K562 (cell line): Measurements from ENCODE around the gene DIS3L2. TPM values are rescaled to one million over a fixed set of nuclear protein-coding genes. Genes with fewer than 3 reads are reported as not detected.

ENCODE experiments used
- ATAC-seq: fragments of 200-7000 bp; cut with Tn5 transposase; 3 replicates; pipeline ENCODE4 v1.9.1; 2020; ENCODE audit warnings: moderate library complexity
- BruUV-seq: library from RNA; stranded (reverse); fragments of 400-500 nt; replicated peaks from 2 replicates; lab custom pipeline; 2021; lab: Mats Ljungman, UMichigan
- CTCF ChIA-PET: fragments of 300-600 bp; formaldehyde crosslinking; extraction: SDS; loops from one replicate; lab custom pipeline; 2021; ENCODE audit warnings: low intra/inter-chr PET ratio; lab: Yijun Ruan, JAX
- POLR2A ChIA-PET: fragments of 300-600, 350-650 bp; sonication (Branson Sonifier 250); formaldehyde crosslinking; extraction: SDS; loops from one replicate; lab custom pipeline; 2021; ENCODE audit warnings: antibody characterized with exemption, inconsistent platforms; lab: Yijun Ruan, JAX
- DNase-seq, 4 experiments: peaks; one replicate each; pipeline versions ENCODE4 v3.0.0 to v3.0.0-alpha.2; 2011 to 2018; ENCODE audit warnings: low spot score in 3 of 4, mixed read lengths in 3 of 4; ENCODE audit errors: extremely low read depth in 1 of 4
- FAIRE-seq: peaks from 2 replicates; lab custom pipeline; 2011; peaks lifted over from hg19 to GRCh38; lab: Jason Lieb, UNC
- H2AFZ ChIP-seq: 2 replicates; pipeline ENCODE4 v1.6.0; 2011; ENCODE audit warnings: low read depth, low read length, control low read depth, inconsistent platforms
- H3K27ac ChIP-seq: fragments of 200-600 bp; 3 replicates; pipeline ENCODE4 v1.8.0; 2011; ENCODE audit warnings: low read depth, mild to moderate bottlenecking, control low read depth, inconsistent platforms, low read length, moderate library complexity, mixed read lengths; ENCODE audit errors: extremely low read depth
- H3K27me3 ChIP-seq, 2 experiments: fragments of 300-600 bp in 1 of 2; 2 replicates in 1 of 2; 3 replicates in 1 of 2; pipeline versions ENCODE4 v1.6.0 to v1.8.0; 2011; ENCODE audit warnings: inconsistent platforms in 2 of 2, low read length in 2 of 2, mild to moderate bottlenecking in 1 of 2, mixed read lengths in 1 of 2, moderate library complexity in 1 of 2; ENCODE audit not compliant: control insufficient read depth in 2 of 2, insufficient read depth in 2 of 2
- H3K36me3 ChIP-seq: fragments of 300-600 bp; 3 replicates; pipeline ENCODE4 v1.8.0; 2011; ENCODE audit warnings: mild to moderate bottlenecking, low read length, inconsistent platforms; ENCODE audit not compliant: control insufficient read depth, insufficient read depth
- H3K4me1 ChIP-seq, 2 experiments: fragments of 200-600 bp in 1 of 2; replicated peaks in 1 of 2; 2 replicates in 1 of 2; 3 replicates in 1 of 2; pipeline versions ENCODE4 v1.5.1 to v1.8.0; 2011; ENCODE audit warnings: inconsistent platforms in 2 of 2, low read length in 2 of 2, mild to moderate bottlenecking in 1 of 2, mixed read lengths in 1 of 2, moderate library complexity in 1 of 2; ENCODE audit not compliant: control insufficient read depth in 2 of 2, insufficient read depth in 2 of 2
- H3K4me2 ChIP-seq: 2 replicates; pipeline ENCODE4 v1.6.1; 2011; ENCODE audit warnings: low read length, control low read depth, inconsistent platforms, mixed read lengths; ENCODE audit not compliant: insufficient read depth
- H3K4me3 ChIP-seq: fragments of 200-600 bp; sonication (generic), shearing (Covaris generic); 2 replicates; pipeline ENCODE4 v1.5.1; 2016; ENCODE audit warnings: control low read depth, inconsistent platforms
- H3K79me2 ChIP-seq: fragments of 200-600 bp; 3 replicates; pipeline ENCODE4 v1.8.0; 2011; ENCODE audit warnings: low read length, inconsistent platforms; ENCODE audit not compliant: control insufficient read depth, insufficient read depth
- H3K9ac ChIP-seq, 2 experiments: 2 replicates each; pipeline versions ENCODE4 v1.6.0 to v1.6.1; 2011; ENCODE audit warnings: low read depth in 2 of 2, low read length in 2 of 2, control low read depth in 1 of 2, inconsistent platforms in 1 of 2, mild to moderate bottlenecking in 1 of 2, mixed read lengths in 1 of 2; ENCODE audit not compliant: insufficient read depth in 1 of 2
- H3K9me1 ChIP-seq: one replicate; pipeline ENCODE4 v1.6.0; 2011; ENCODE audit warnings: inconsistent platforms, mild to moderate bottlenecking, low read length, moderate library complexity; ENCODE audit not compliant: control insufficient read depth, insufficient read depth
- H3K9me3 ChIP-seq: replicated peaks from 2 replicates; pipeline ENCODE4 v1.5.1; 2011; ENCODE audit warnings: low read depth, low read length, inconsistent platforms; ENCODE audit not compliant: control insufficient read depth, insufficient read depth
- H4K20me1 ChIP-seq: replicated peaks from 2 replicates; pipeline ENCODE4 v1.6.1; 2011; ENCODE audit warnings: low read length, inconsistent platforms, mixed read lengths; ENCODE audit not compliant: control insufficient read depth, insufficient read depth
- GTF2E2 ChIP-seq: fragments of 200-800 bp; sonication (Bioruptor generic); IDR thresholded peaks from 2 replicates; pipeline ENCODE4 v1.6.1; 2016; ENCODE audit warnings: missing genetic modification characterization, missing compliant biosample characterization
- POLR2AphosphoS5 ChIP-seq: IDR thresholded peaks from 2 replicates; pipeline ENCODE4 v1.6.1; 2011; ENCODE audit warnings: mild to moderate bottlenecking, low read depth, low read length, moderate library complexity; ENCODE audit not compliant: control insufficient read depth, insufficient read depth
- SMC3 ChIP-seq: conservative IDR thresholded peaks from 2 replicates; pipeline ENCODE4 v1.6.1; 2011; ENCODE audit warnings: low read depth, low read length, improper control_type of control experiment; ENCODE audit not compliant: insufficient read depth
- ZNF12 ChIP-seq: sonication (generic); formaldehyde crosslinking; IDR thresholded peaks from 2 replicates; pipeline ENCODE4 v1.4.0; 2020; ENCODE audit warnings: mild to moderate bottlenecking, missing genetic modification reagents
- ZNF239 ChIP-seq: fragments of 250-450 bp; sonication (Bioruptor Pico); IDR thresholded peaks from 2 replicates; pipeline ENCODE4 v1.4.0; 2020; ENCODE audit warnings: mild to moderate bottlenecking
- WGBS: fragments of 100-300 bp; shearing (Covaris generic); methylation state at CpG from one replicate; pipeline ENCODE4 v1.1.6; 2016; ENCODE audit warnings: low coverage, mixed read lengths; ENCODE audit not compliant: insufficient coverage; ENCODE audit errors: missing lambda C conversion rate; 5-methylcytosine and 5-hydroxymethylcytosine counted together
- in situ Hi-C: fragments of 300-500 bp; cut with MboI; formaldehyde crosslinking; loops from 4 replicates; pipeline ENCODE4 v1.15.0; 2018; ENCODE audit warnings: inconsistent platforms, mixed read lengths
- intact Hi-C: fragments of 100-400 bp; cut with micrococcal nuclease; formaldehyde crosslinking; loops from 2 replicates; pipeline ENCODE4 v1.14.2; 2022
- polyA plus RNA-seq, 8 experiments: library from polyadenylated mRNA; depleted of rRNA in 4 of 8; stranded (reverse) in 5 of 8; unstranded in 3 of 8; fragments of >200 nt; fragmentation: Nextera tagmentation in 2 of 8; fragmentation: Illumina TruSeq in 1 of 8; extraction: Ambion mirVana in 2 of 8; extraction: Trizol in 1 of 8; gene quantifications; 2 replicates each; pipeline versions ENCODE4 v1.2.1 to v1.2.3, GENCODE V29; 2011 to 2014; ENCODE audit warnings: inconsistent platforms in 1 of 8, missing spikeins in 1 of 8
- total RNA-seq, 7 experiments: library from RNA; depleted of rRNA in 6 of 7; stranded (reverse); fragments of >200 nt in 6 of 7; fragmentation: Illumina TruSeq in 2 of 7; extraction: Trizol in 2 of 7; gene quantifications; 2 replicates each; pipeline versions ENCODE4 v1.2.1 to v1.2.3, GENCODE V29; 2011 to 2021; ENCODE audit warnings: low replicate concordance in 1 of 7
- TF ChIP-seq, protein P1 (sequence below), 2 experiments: fragments of 450-650 bp; formaldehyde crosslinking in 1 of 2; IDR thresholded peaks; 2 replicates each; pipeline versions ENCODE4 v1.4.0 to v1.6.1; 2014 to 2020; ENCODE audit warnings: mild to moderate bottlenecking in 2 of 2, borderline replicate concordance in 1 of 2, low read depth in 1 of 2
- TF ChIP-seq, protein P2 (sequence below): sonication (generic); formaldehyde crosslinking; IDR thresholded peaks from 2 replicates; pipeline ENCODE4 v1.8.0; 2022; ENCODE audit warnings: mild to moderate bottlenecking, missing genetic modification reagents

Gene DIS3L2
- total and polyA plus RNA-seq, 9 of the 15 experiments (the other 6 are each of a cell fraction or from before 2014, with no cell fraction given) = 1.5 to 19.2 (median 11.2) TPM

DNA sequence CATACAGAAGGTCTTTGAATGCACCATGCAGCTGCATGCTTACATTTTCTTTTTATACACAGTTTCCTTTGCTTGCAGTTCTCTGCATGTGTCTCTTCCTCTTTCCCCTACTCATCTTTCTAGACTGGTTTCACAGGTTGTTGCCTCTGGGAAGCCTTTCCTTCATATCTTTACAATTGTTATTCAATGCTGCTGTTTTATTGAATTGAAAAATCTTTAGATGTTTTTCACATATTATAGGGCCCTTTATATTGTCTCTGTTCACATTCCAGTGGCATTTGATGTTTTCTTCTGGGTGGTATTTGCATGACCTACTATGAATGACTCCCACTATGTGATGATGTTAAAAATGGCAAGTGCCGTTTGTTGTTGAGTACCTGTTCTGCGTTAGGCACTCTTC, 91.1 kb downstream of the DIS3L2 start:
- no peaks in the 10 kb centered on the region for H3K79me2 ChIP-seq
- DNase-seq (no peak), ATAC-seq (no peak), FAIRE-seq (no peak)
- no peak overlapping the region for H2AFZ ChIP-seq
- WGBS = 45% methylated on average over 2 of the region's 2 CpGs
- CTCF ChIA-PET = interaction anchor here (0.6 kb wide), 1 partner anchor 9 kb away, joined by 5 read pairs; no protein-coding TSS in a partner anchor
- H3K4me2 ChIP-seq = no peak overlapping the region
- H3K4me1 ChIP-seq = peaks cover 0 to 6% of the 10 kb centered on the region in 2 experiments; a peak in 2 of 5 replicates
- H3K9me3 ChIP-seq = no peaks in the 10 kb centered on the region
- no peak overlapping the region for H3K4me3 ChIP-seq
- H3K9ac ChIP-seq = no peak overlapping the region
- H3K9me1 ChIP-seq = no peaks in the 10 kb centered on the region
- H3K36me3 ChIP-seq = no peaks in the 10 kb centered on the region
- POLR2A ChIA-PET = no interaction called here
- H3K27me3 ChIP-seq = no peaks in the 10 kb centered on the region
- intact Hi-C loops = no loop called here
- no peaks in the 10 kb centered on the region for H4K20me1 ChIP-seq
- in situ Hi-C loops = no loop called here
- no TSS peak for BruUV-seq
- no peak overlapping the region for H3K27ac ChIP-seq
- TF ChIP-seq ZNF239 = no peak
- TF ChIP-seq, protein P1, sequence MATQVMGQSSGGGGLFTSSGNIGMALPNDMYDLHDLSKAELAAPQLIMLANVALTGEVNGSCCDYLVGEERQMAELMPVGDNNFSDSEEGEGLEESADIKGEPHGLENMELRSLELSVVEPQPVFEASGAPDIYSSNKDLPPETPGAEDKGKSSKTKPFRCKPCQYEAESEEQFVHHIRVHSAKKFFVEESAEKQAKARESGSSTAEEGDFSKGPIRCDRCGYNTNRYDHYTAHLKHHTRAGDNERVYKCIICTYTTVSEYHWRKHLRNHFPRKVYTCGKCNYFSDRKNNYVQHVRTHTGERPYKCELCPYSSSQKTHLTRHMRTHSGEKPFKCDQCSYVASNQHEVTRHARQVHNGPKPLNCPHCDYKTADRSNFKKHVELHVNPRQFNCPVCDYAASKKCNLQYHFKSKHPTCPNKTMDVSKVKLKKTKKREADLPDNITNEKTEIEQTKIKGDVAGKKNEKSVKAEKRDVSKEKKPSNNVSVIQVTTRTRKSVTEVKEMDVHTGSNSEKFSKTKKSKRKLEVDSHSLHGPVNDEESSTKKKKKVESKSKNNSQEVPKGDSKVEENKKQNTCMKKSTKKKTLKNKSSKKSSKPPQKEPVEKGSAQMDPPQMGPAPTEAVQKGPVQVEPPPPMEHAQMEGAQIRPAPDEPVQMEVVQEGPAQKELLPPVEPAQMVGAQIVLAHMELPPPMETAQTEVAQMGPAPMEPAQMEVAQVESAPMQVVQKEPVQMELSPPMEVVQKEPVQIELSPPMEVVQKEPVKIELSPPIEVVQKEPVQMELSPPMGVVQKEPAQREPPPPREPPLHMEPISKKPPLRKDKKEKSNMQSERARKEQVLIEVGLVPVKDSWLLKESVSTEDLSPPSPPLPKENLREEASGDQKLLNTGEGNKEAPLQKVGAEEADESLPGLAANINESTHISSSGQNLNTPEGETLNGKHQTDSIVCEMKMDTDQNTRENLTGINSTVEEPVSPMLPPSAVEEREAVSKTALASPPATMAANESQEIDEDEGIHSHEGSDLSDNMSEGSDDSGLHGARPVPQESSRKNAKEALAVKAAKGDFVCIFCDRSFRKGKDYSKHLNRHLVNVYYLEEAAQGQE (IDR thresholded peaks at IDR 0.05; ENCODE audit: borderline replicate concordance) = no peak
- TF ChIP-seq, protein P1 (CRISPR knock-in tag; IDR thresholded peaks at IDR 0.05; ENCODE audit: low read depth) = no peak
- no peak for TF ChIP-seq SMC3
- TF ChIP-seq ZNF12 (CRISPR knock-in tag) = no peak
- TF ChIP-seq, protein P2, sequence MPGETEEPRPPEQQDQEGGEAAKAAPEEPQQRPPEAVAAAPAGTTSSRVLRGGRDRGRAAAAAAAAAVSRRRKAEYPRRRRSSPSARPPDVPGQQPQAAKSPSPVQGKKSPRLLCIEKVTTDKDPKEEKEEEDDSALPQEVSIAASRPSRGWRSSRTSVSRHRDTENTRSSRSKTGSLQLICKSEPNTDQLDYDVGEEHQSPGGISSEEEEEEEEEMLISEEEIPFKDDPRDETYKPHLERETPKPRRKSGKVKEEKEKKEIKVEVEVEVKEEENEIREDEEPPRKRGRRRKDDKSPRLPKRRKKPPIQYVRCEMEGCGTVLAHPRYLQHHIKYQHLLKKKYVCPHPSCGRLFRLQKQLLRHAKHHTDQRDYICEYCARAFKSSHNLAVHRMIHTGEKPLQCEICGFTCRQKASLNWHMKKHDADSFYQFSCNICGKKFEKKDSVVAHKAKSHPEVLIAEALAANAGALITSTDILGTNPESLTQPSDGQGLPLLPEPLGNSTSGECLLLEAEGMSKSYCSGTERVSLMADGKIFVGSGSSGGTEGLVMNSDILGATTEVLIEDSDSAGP = no peak
- TF ChIP-seq GTF2E2 (tag) = no peak
- no peak for TF ChIP-seq POLR2AphosphoS5
